GM12873 (cell line): ENCODE results near the gene ZNF784.

ENCODE experiments used
- TF ChIP-seq, protein P1 (sequence below): IDR thresholded peaks from 2 replicates; pipeline ENCODE4 v1.5.1; 2012; ENCODE audit warnings: low read depth, mild to moderate bottlenecking, moderate library complexity, low read length, control low read depth; ENCODE audit not compliant: insufficient read depth; ENCODE audit errors: missing control alignments

Gene ZNF784

DNA sequence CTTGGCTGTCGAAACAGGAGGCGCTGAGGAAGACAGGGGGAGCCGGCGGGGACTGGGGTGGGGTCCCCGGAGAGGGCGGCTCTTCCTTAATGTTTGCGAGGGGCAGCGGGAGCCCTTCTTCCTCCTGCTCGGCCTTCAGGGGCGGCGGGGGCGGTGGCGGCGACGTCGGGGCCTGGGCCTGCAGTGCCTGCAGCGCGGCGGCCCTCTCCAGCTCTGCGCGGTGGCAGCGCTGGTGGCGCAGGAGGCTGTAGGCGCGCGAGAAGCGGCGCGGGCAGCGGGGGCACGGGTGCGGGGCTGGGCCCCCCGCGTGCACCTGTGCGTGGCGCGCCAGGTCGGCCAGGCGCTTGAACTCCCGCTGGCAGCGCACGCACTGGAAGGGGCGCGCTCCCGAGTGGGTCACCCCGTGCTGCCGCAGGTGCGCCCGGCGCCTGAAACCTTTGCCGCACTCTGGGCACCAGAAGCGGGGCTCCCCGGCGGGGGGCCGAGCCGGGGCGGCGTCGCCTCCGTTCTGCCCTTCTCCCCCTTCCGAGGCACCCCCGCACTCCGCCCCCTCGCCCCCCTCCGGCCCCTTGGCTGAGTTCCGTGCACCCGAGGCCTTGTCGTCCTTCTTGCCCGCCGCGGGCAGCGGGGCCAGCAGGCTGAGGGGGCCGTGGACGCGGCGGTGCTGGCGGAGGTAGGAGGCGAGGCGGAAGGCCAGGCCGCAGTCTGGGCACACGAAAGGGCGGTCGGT, 46.2 kb downstream of the ZNF784 start:
- TF ChIP-seq, protein P1, sequence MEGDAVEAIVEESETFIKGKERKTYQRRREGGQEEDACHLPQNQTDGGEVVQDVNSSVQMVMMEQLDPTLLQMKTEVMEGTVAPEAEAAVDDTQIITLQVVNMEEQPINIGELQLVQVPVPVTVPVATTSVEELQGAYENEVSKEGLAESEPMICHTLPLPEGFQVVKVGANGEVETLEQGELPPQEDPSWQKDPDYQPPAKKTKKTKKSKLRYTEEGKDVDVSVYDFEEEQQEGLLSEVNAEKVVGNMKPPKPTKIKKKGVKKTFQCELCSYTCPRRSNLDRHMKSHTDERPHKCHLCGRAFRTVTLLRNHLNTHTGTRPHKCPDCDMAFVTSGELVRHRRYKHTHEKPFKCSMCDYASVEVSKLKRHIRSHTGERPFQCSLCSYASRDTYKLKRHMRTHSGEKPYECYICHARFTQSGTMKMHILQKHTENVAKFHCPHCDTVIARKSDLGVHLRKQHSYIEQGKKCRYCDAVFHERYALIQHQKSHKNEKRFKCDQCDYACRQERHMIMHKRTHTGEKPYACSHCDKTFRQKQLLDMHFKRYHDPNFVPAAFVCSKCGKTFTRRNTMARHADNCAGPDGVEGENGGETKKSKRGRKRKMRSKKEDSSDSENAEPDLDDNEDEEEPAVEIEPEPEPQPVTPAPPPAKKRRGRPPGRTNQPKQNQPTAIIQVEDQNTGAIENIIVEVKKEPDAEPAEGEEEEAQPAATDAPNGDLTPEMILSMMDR = no peak

DNA sequence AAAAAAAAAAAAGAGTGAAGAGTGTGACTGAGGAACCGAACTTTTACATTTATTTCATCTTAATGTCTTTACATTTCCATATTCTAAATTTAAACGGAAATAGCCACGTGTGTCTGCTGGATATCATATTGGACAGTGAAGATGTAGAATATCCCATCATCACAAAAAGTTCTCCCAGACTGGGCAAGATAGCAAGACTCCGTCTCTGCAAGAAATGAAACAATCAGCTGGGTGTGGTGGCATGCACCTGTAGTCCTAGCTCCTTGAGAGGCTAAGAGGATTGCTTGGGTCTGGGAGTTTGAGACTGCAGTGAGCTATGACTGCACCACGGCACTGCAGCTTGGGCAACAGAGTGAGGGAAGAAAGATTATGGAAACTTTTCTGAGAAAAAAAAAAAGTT, 47.6 kb downstream of the ZNF784 start:
- TF ChIP-seq, protein P1 = no peak
